Fibroblast of lung (primary cell): ENCODE measurements around the gene RIMS4. TPM values are rescaled to one million over a fixed set of nuclear protein-coding genes. Genes with fewer than 3 reads are reported as not detected.

Experiments
- DNase-seq, 2 donors: peaks; one replicate each; pipeline versions ENCODE4 v3.0.0 to v3.0.0-alpha.2; 2010; ENCODE audit warnings: low read depth in 2 of 2
- H2AFZ ChIP-seq: 2 replicates; pipeline ENCODE4 v1.5.1; 2012; ENCODE audit warnings: low read length, control low read depth, inconsistent platforms
- H3K27ac ChIP-seq: 2 replicates; pipeline ENCODE4 v1.5.1; 2011; ENCODE audit warnings: low read length, control low read depth; ENCODE audit not compliant: insufficient read depth
- H3K27me3 ChIP-seq: 2 replicates; pipeline ENCODE4 v1.5.1; 2011; ENCODE audit warnings: mild to moderate bottlenecking, low read length; ENCODE audit not compliant: control insufficient read depth, insufficient read depth
- H3K36me3 ChIP-seq: 2 replicates; pipeline ENCODE4 v1.5.1; 2011; ENCODE audit warnings: low read length; ENCODE audit not compliant: control insufficient read depth, insufficient read depth
- H3K4me1 ChIP-seq: 2 replicates; pipeline ENCODE4 v1.5.1; 2011; ENCODE audit warnings: low read length; ENCODE audit not compliant: control insufficient read depth, insufficient read depth; ENCODE audit errors: extremely low read depth
- H3K4me2 ChIP-seq: 2 replicates; pipeline ENCODE4 v1.5.1; 2011; ENCODE audit warnings: low read length, control low read depth; ENCODE audit not compliant: insufficient read depth; ENCODE audit errors: extremely low read depth
- H3K4me3 ChIP-seq, 4 experiments: fragments of 200-600 bp in 1 of 4; sonication (generic) in 1 of 4; replicated peaks in 1 of 4; 2 replicates each; pipeline ENCODE4 v1.5.1; 2011 to 2016; ENCODE audit warnings: low read length in 4 of 4, low read depth in 3 of 4, mild to moderate bottlenecking in 3 of 4, control low read depth in 2 of 4, inconsistent platforms in 1 of 4, mixed read lengths in 1 of 4; ENCODE audit not compliant: insufficient read depth in 1 of 4; ENCODE audit errors: control extremely low read depth in 1 of 4
- H3K79me2 ChIP-seq: 2 replicates; pipeline ENCODE4 v1.5.1; 2012; ENCODE audit warnings: mild to moderate bottlenecking, low read length, inconsistent platforms; ENCODE audit not compliant: control insufficient read depth, insufficient read depth
- H3K9ac ChIP-seq: 2 replicates; pipeline ENCODE4 v1.5.1; 2011; ENCODE audit warnings: mild to moderate bottlenecking, low read length, control low read depth; ENCODE audit not compliant: insufficient read depth
- H3K9me3 ChIP-seq: 2 replicates; pipeline ENCODE4 v1.5.1; 2012; ENCODE audit warnings: low read depth, low read length; ENCODE audit not compliant: control insufficient read depth, insufficient read depth
- H4K20me1 ChIP-seq: 2 replicates; pipeline ENCODE4 v1.5.1; 2011; ENCODE audit warnings: low read length; ENCODE audit not compliant: control insufficient read depth, insufficient read depth; ENCODE audit errors: extremely low read depth
- CTCF ChIP-seq, 2 donors: IDR thresholded peaks in 1 of 2; conservative IDR thresholded peaks in 1 of 2; 1 replicate in 1 of 2; 2 replicates in 1 of 2; pipeline ENCODE4 v1.5.1; 2011 to 2012; ENCODE audit warnings: low read length in 2 of 2, control low read depth in 1 of 2, inconsistent platforms in 1 of 2, low read depth in 1 of 2, mild to moderate bottlenecking in 1 of 2
- EZH2 ChIP-seq: IDR thresholded peaks from 2 replicates; pipeline ENCODE4 v1.5.1; 2012; ENCODE audit warnings: low read length, control low read depth, mild to moderate bottlenecking; ENCODE audit errors: missing control alignments
- polyA plus RNA-seq, 2 donors: library from polyadenylated mRNA; depleted of rRNA in 1 of 2; stranded (reverse) in 1 of 2; unstranded in 1 of 2; fragments of >200 nt; gene quantifications; 2 replicates each; pipeline ENCODE4 v1.2.1, GENCODE V29; 2011 to 2012; ENCODE audit warnings: missing spikeins in 1 of 2
- total RNA-seq: library from RNA; depleted of rRNA; stranded (reverse); fragments of >200 nt; gene quantifications from 2 replicates; pipeline ENCODE4 v1.2.1, GENCODE V29; 2014

Gene RIMS4
- total and polyA plus RNA-seq, 2 donors (not counting 1 experiment from before 2014, with no cell fraction given) = under 0.01 to 0.03 TPM

- H3K27ac ChIP-seq = no peak overlapping the region
- H4K20me1 ChIP-seq = no peaks in the 10 kb centered on the region
- DNase-seq = no peak
- no peak overlapping the region for H3K4me3 ChIP-seq
- no peak overlapping the region for H2AFZ ChIP-seq
- no peak overlapping the region for H3K4me2 ChIP-seq
- peaks cover 6% of the 10 kb centered on the region for H3K27me3 ChIP-seq
- H3K9ac ChIP-seq = no peak overlapping the region
- no peaks in the 10 kb centered on the region for H3K4me1 ChIP-seq
- TF ChIP-seq EZH2 (no peak), CTCF (conservative IDR thresholded peaks at IDR 0.05 in 1 of 2, IDR thresholded peaks at IDR 0.05 in 1 of 2; ENCODE audit: low read depth in 1 of 2, low read length in 2 of 2) (no peak)
- no peaks in the 10 kb centered on the region for H3K79me2 ChIP-seq
- H3K36me3 ChIP-seq = no peaks in the 10 kb centered on the region
- H3K9me3 ChIP-seq = no peaks in the 10 kb centered on the region
Observed at GRCh38 chr20:44834693-44835092, 24.3 kb upstream of the RIMS4 start.

- H3K9ac ChIP-seq = no peak overlapping the region
- no peak overlapping the region for H3K27ac ChIP-seq
- no peak overlapping the region for H3K4me2 ChIP-seq
- H3K4me1 ChIP-seq = no peaks in the 10 kb centered on the region
- no peak for DNase-seq
- no peaks in the 10 kb centered on the region for H3K36me3 ChIP-seq
- H3K79me2 ChIP-seq = no peaks in the 10 kb centered on the region
- no peak for TF ChIP-seq CTCF (conservative IDR thresholded peaks at IDR 0.05 in 1 of 2, IDR thresholded peaks at IDR 0.05 in 1 of 2; ENCODE audit: low read depth in 1 of 2, low read length in 2 of 2)
- TF ChIP-seq EZH2 = no peak
- no peaks in the 10 kb centered on the region for H4K20me1 ChIP-seq
- no peak overlapping the region for H2AFZ ChIP-seq
- H3K27me3 ChIP-seq = peaks cover 6% of the 10 kb centered on the region
- H3K4me3 ChIP-seq = no peak overlapping the region
- no peaks in the 10 kb centered on the region for H3K9me3 ChIP-seq
Observed at GRCh38 chr20:44833437-44833836, 23.1 kb upstream of the RIMS4 start.

GRCh38 chr20:44832724-44833123 is 22.4 kb upstream of the RIMS4 start:
- Histone ChIP-seq H3K9ac (no peak overlapping the region), H3K4me3 (no peak overlapping the region), H3K27ac (no peak overlapping the region), H4K20me1 (no peaks in the 10 kb centered on the region), H3K4me1 (no peaks in the 10 kb centered on the region), H2AFZ (no peak overlapping the region), H3K4me2 (no peak overlapping the region), H3K9me3 (no peaks in the 10 kb centered on the region), H3K36me3 (no peaks in the 10 kb centered on the region), H3K79me2 (no peaks in the 10 kb centered on the region), H3K27me3 (peaks cover 6% of the 10 kb centered on the region)
- TF ChIP-seq EZH2 = no peak
- no peak for TF ChIP-seq CTCF (conservative IDR thresholded peaks at IDR 0.05 in 1 of 2, IDR thresholded peaks at IDR 0.05 in 1 of 2; ENCODE audit: low read depth in 1 of 2, low read length in 2 of 2)
- no peak for DNase-seq
